Stimulated activated CD8-positive, alpha-beta memory T cell treated with anti-CD3 and anti-CD28 coated beads, Interleukin-15, amount 100 ng/mL, for 4 hours (primary cell): ENCODE data around the gene AEBP1.

Experiments
- DNase-seq, 2 donors: peaks; one replicate each; pipeline ENCODE4 v3.0.0-alpha.2; 2020; ENCODE audit warnings: low read depth in 2 of 2

The AEBP1 gene

GRCh38 chr7:44154703-44155102, 50.6 kb downstream of the AEBP1 start:
- no peak for DNase-seq

- no peak for DNase-seq
These were observed 51.3 kb downstream of the AEBP1 start for GRCh38 chr7:44155191-44156185.

- DNase-seq, result no peak
These were observed 52.4 kb downstream of the AEBP1 start for GRCh38 chr7:44156453-44157010.

GRCh38 chr7:44157116-44158080, 53.3 kb downstream of the AEBP1 start:
- no peak for DNase-seq

- DNase-seq, result no peak
These were observed 54.1 kb downstream of the AEBP1 start for GRCh38 chr7:44158096-44158872.

GRCh38 chr7:44158873-44159631, 54.9 kb downstream of the AEBP1 start:
- DNase-seq, result no peak

- DNase-seq, result no peak
These were observed 55.9 kb downstream of the AEBP1 start for GRCh38 chr7:44159824-44160630.

- no peak for DNase-seq
These were observed 57.2 kb downstream of the AEBP1 start for GRCh38 chr7:44161371-44161770.

GRCh38 chr7:44162179-44162578, 58.0 kb downstream of the AEBP1 start:
- DNase-seq, result no peak

- DNase-seq, result no peak
These were observed 58.7 kb downstream of the AEBP1 start for GRCh38 chr7:44162785-44163395.

GRCh38 chr7:44163591-44163990, 59.4 kb downstream of the AEBP1 start:
- no peak for DNase-seq
